ENCODE results near the gene USP6NL.

- TF ChIP-seq CTCF (IDR thresholded peaks at IDR 0.05) (no peak), POLR2A (IDR thresholded peaks at IDR 0.05) (no peak)
Measured at GRCh38 chr10:11529276-11529903, 82.1 kb downstream of the USP6NL start.

Measured in testis (tissue), 2 donors.